GM23338 (cell line): ENCODE data around the gene FBXL19. TPM values are rescaled to one million over a fixed set of nuclear protein-coding genes. Genes with fewer than 3 reads are reported as not detected.

Source experiments
- ATAC-seq: fragments of 200-7000 bp; cut with Tn5 transposase; 3 replicates; pipeline ENCODE4 v1.9.1; 2020
- DNase-seq: peaks from one replicate; pipeline ENCODE4 v3.0.0-alpha.2; 2015; ENCODE audit warnings: low spot score
- H2AFZ ChIP-seq: fragments of 200-600 bp; sonication (generic); 2 replicates; pipeline ENCODE4 v1.8.0; 2016; ENCODE audit warnings: antibody characterized with exemption, mild to moderate bottlenecking, moderate library complexity
- H3F3A ChIP-seq: fragments of 200-600 bp; sonication (generic); replicated peaks from 2 replicates; pipeline ENCODE4 v1.8.0; 2017; ENCODE audit warnings: antibody characterized with exemption, mixed run types, low read depth
- H3K27ac ChIP-seq: fragments of 200-600 bp; sonication (generic); 2 replicates; pipeline ENCODE4 v1.6.1; 2016; ENCODE audit warnings: low read depth
- H3K27me3 ChIP-seq: fragments of 200-600 bp; sonication (generic); 2 replicates; pipeline ENCODE4 v1.8.0; 2016; ENCODE audit warnings: mild to moderate bottlenecking, mixed run types, moderate library complexity; ENCODE audit not compliant: insufficient read depth
- H3K36me3 ChIP-seq: fragments of 200-600 bp; sonication (generic); 2 replicates; pipeline ENCODE4 v1.8.0; 2016; ENCODE audit warnings: mild to moderate bottlenecking; ENCODE audit not compliant: insufficient read depth
- H3K4me1 ChIP-seq: fragments of 200-600 bp; sonication (generic); 2 replicates; pipeline ENCODE4 v1.8.0; 2016; ENCODE audit warnings: mild to moderate bottlenecking, moderate library complexity; ENCODE audit not compliant: insufficient read depth
- H3K4me2 ChIP-seq: fragments of 200-600 bp; sonication (generic); 2 replicates; pipeline ENCODE4 v1.7.1; 2017; ENCODE audit warnings: mixed run types
- H3K4me3 ChIP-seq: fragments of 200-600 bp; sonication (generic); 2 replicates; pipeline ENCODE4 v1.6.1; 2016; ENCODE audit warnings: mixed run types
- H3K79me2 ChIP-seq: fragments of 200-600 bp; sonication (generic); replicated peaks from 2 replicates; pipeline ENCODE4 v1.8.0; 2017; ENCODE audit warnings: mild to moderate bottlenecking; ENCODE audit not compliant: insufficient read depth
- H3K9me2 ChIP-seq: fragments of 200-600 bp; sonication (generic); 2 replicates; pipeline ENCODE4 v1.8.0; 2017; ENCODE audit not compliant: insufficient read depth
- H4K20me1 ChIP-seq: fragments of 200-600 bp; sonication (generic); replicated peaks from 2 replicates; pipeline ENCODE4 v1.8.0; 2017; ENCODE audit warnings: mild to moderate bottlenecking; ENCODE audit not compliant: insufficient read depth
- H3K27ac Mint-ChIP-seq: 2 replicates; pipeline ENCODE4 v1.8.0; 2020; ENCODE audit warnings: inconsistent platforms, mild to moderate bottlenecking, moderate library complexity, mixed read lengths
- H3K27me3 Mint-ChIP-seq: 3 replicates; pipeline ENCODE4 v1.8.0; 2022; ENCODE audit warnings: low read depth, mild to moderate bottlenecking, moderate library complexity, mixed read lengths, inconsistent platforms; ENCODE audit not compliant: insufficient read depth, poor library complexity
- H3K36me3 Mint-ChIP-seq: 3 replicates; pipeline ENCODE4 v1.8.0; 2021; ENCODE audit warnings: low read depth, mild to moderate bottlenecking, inconsistent platforms, moderate library complexity, mixed read lengths
- H3K4me1 Mint-ChIP-seq: 3 replicates; pipeline ENCODE4 v1.8.0; 2020; ENCODE audit warnings: mild to moderate bottlenecking, inconsistent platforms, mixed read lengths
- H3K4me3 Mint-ChIP-seq: 3 replicates; pipeline ENCODE4 v1.8.0; 2021; ENCODE audit warnings: moderate library complexity, mild to moderate bottlenecking, inconsistent platforms, mixed read lengths
- H3K9me3 Mint-ChIP-seq: 3 replicates; pipeline ENCODE4 v1.8.0; 2020; ENCODE audit warnings: moderate library complexity, mild to moderate bottlenecking, inconsistent platforms, mixed read lengths
- CTCF ChIP-seq, 2 experiments: fragments of 200-600 bp in 1 of 2; sonication (generic) in 1 of 2; conservative IDR thresholded peaks; 2 replicates each; pipeline versions ENCODE4 v1.5.1 to v1.6.1; 2016 to 2017; ENCODE audit warnings: antibody characterized with exemption in 2 of 2, low read depth in 2 of 2, mild to moderate bottlenecking in 2 of 2, moderate library complexity in 1 of 2
- JUNB ChIP-seq: IDR thresholded peaks from one replicate; pipeline ENCODE4 v1.6.1; 2016; ENCODE audit warnings: antibody characterized with exemption; ENCODE audit not compliant: unreplicated experiment
- NANOG ChIP-seq: IDR thresholded peaks from 2 replicates; pipeline ENCODE4 v1.6.1; 2016; ENCODE audit warnings: antibody characterized with exemption, borderline replicate concordance
- POLR2AphosphoS5 ChIP-seq: IDR thresholded peaks from 2 replicates; pipeline ENCODE4 v1.6.1; 2016; ENCODE audit warnings: antibody characterized with exemption, low read depth
- REST ChIP-seq: IDR thresholded peaks from one replicate; pipeline ENCODE4 v1.6.1; 2018; ENCODE audit warnings: antibody characterized with exemption; ENCODE audit not compliant: unreplicated experiment
- ZNF462 ChIP-seq: fragments of 250-450 bp; sonication (Bioruptor Pico); IDR thresholded peaks from 2 replicates; pipeline ENCODE4 v1.5.0; 2020; ENCODE audit warnings: mild to moderate bottlenecking, moderate library complexity
- polyA plus RNA-seq: library from polyadenylated mRNA; unstranded; fragments of >200 nt; fragmentation: Nextera tagmentation; extraction: Ambion mirVana; gene quantifications from 2 replicates; pipeline ENCODE4 v1.2.1, GENCODE V29; 2016
- total RNA-seq: library from RNA; depleted of rRNA; stranded (reverse); fragments of >200 nt; shearing (Covaris generic); gene quantifications from 2 replicates; pipeline ENCODE4 v1.2.3, GENCODE V29; 2014

The FBXL19 gene
- total and polyA plus RNA-seq, 2 experiments from 2014 or later = 12.5 to 71.5 TPM

GRCh38 chr16:30996985-30997724 lies 73.8 kb downstream of the FBXL19 start:
- H3F3A ChIP-seq = peaks cover 9% of the 10 kb centered on the region; the same call in 1 of the 2 replicates
- no peaks in the 10 kb centered on the region for H3K9me2 ChIP-seq
- no peaks in the 10 kb centered on the region for H3K36me3 Mint-ChIP-seq
- no peaks in the 10 kb centered on the region for H3K9me3 Mint-ChIP-seq
- H3K27ac ChIP-seq = peak overlapping the region; percentile 86
- peak overlapping the region; percentile 75 for H3K4me3 ChIP-seq
- no peaks in the 10 kb centered on the region for H4K20me1 ChIP-seq
- TF ChIP-seq NANOG (no peak), POLR2AphosphoS5 (peak; percentile 71), JUNB (no peak)
- H3K4me1 Mint-ChIP-seq = peaks cover 19% of the 10 kb centered on the region
- ATAC-seq (peak; percentile 86), DNase-seq (peak; percentile 93)
- no peaks in the 10 kb centered on the region for H3K27me3 ChIP-seq
- H3K4me1 ChIP-seq = peaks cover 22% of the 10 kb centered on the region
- peak overlapping the region; percentile 86 for H3K4me3 Mint-ChIP-seq
- H3K79me2 ChIP-seq = no peaks in the 10 kb centered on the region
- H3K27ac Mint-ChIP-seq = no peak overlapping the region; the same call in 1 of the 2 replicates
- H3K36me3 ChIP-seq = no peaks in the 10 kb centered on the region
- H3K4me2 ChIP-seq = peak overlapping the region; percentile 94
- peak overlapping the region; percentile 96 for H2AFZ ChIP-seq
- H3K27me3 Mint-ChIP-seq = peaks cover 18% of the 10 kb centered on the region

- Mint-ChIP-seq H3K4me1 (peaks cover 19% of the 10 kb centered on the region), H3K27ac (no peak overlapping the region), H3K27me3 (peaks cover 15% of the 10 kb centered on the region), H3K9me3 (no peaks in the 10 kb centered on the region), H3K36me3 (no peaks in the 10 kb centered on the region), H3K4me3 (peak overlapping the region; percentile 86)
- H3K79me2 ChIP-seq = no peaks in the 10 kb centered on the region
- ATAC-seq = peak; percentile 16
- DNase-seq = peak; percentile 34
- peak overlapping the region; percentile 94 for H3K4me2 ChIP-seq
- H3K9me2 ChIP-seq = no peaks in the 10 kb centered on the region
- H4K20me1 ChIP-seq = no peaks in the 10 kb centered on the region
- H3K36me3 ChIP-seq = no peaks in the 10 kb centered on the region
- H3K4me3 ChIP-seq = peak overlapping the region; percentile 75
- peak overlapping the region; percentile 96 for H2AFZ ChIP-seq
- peak overlapping the region; percentile 32; the same call in 1 of the 2 replicates for H3K27ac ChIP-seq
- peaks cover 9% of the 10 kb centered on the region; the same call in 1 of the 2 replicates for H3F3A ChIP-seq
- no peaks in the 10 kb centered on the region for H3K27me3 ChIP-seq
- H3K4me1 ChIP-seq = peaks cover 22% of the 10 kb centered on the region
- TF ChIP-seq REST (no peak), ZNF462 (CRISPR knock-in tag) (no peak), NANOG (no peak), CTCF (conservative IDR thresholded peaks at IDR 0.05; ENCODE audit: low read depth in 2 of 2) (no peak)
These were observed 74.6 kb downstream of the FBXL19 start for GRCh38 chr16:30997725-30998711.
